OCI-LY1 (cell line): ENCODE measurements around the gene NME9.

Experiments used
- H2AFZ ChIP-seq: fragments of 200-600 bp; sonication (generic), shearing (Covaris generic); 2 replicates; pipeline ENCODE4 v1.6.0; 2014; ENCODE audit warnings: antibody characterized with exemption, mild to moderate bottlenecking, low read length
- H3F3A ChIP-seq: fragments of 200-600 bp; sonication (generic), shearing (Covaris generic); 2 replicates; pipeline ENCODE4 v1.6.0; 2014; ENCODE audit warnings: mild to moderate bottlenecking, antibody characterized with exemption, low read length, moderate library complexity; ENCODE audit not compliant: insufficient read depth
- H3K27ac ChIP-seq: fragments of 200-600 bp; sonication (generic); 2 replicates; pipeline ENCODE4 v1.5.1; 2014; ENCODE audit warnings: low read length, mixed run types, mild to moderate bottlenecking, low read depth; ENCODE audit not compliant: poor library complexity, severe bottlenecking
- H3K27me3 ChIP-seq: fragments of 200-600 bp; sonication (generic); 2 replicates; pipeline ENCODE4 v1.6.0; 2014; ENCODE audit warnings: antibody characterized with exemption, mild to moderate bottlenecking, low read length, moderate library complexity; ENCODE audit not compliant: insufficient read depth
- H3K36me3 ChIP-seq: fragments of 200-600 bp; sonication (generic); 2 replicates; pipeline ENCODE4 v1.6.1; 2014; ENCODE audit warnings: mild to moderate bottlenecking, antibody characterized with exemption, low read length, moderate library complexity, mixed read lengths; ENCODE audit not compliant: insufficient read depth
- H3K4me1 ChIP-seq: fragments of 200-600 bp; sonication (generic); 2 replicates; pipeline ENCODE4 v1.5.1; 2014; ENCODE audit warnings: mild to moderate bottlenecking, low read length, moderate library complexity; ENCODE audit not compliant: insufficient read depth, severe bottlenecking
- H3K4me2 ChIP-seq: fragments of 200-600 bp; sonication (generic), shearing (Covaris generic); 2 replicates; pipeline ENCODE4 v1.6.1; 2014; ENCODE audit warnings: low read length
- H3K4me3 ChIP-seq: fragments of 200-600 bp; sonication (generic); 2 replicates; pipeline ENCODE4 v1.5.1; 2014; ENCODE audit warnings: low read length, low read depth, mild to moderate bottlenecking, mixed read lengths; ENCODE audit not compliant: poor library complexity, severe bottlenecking
- H3K79me2 ChIP-seq: fragments of 200-600 bp; shearing (Covaris generic); 2 replicates; pipeline ENCODE4 v1.6.1; 2016; ENCODE audit warnings: mixed run types, low read length, mixed read lengths; ENCODE audit not compliant: insufficient read depth
- H3K9ac ChIP-seq: fragments of 200-600 bp; sonication (generic), shearing (Covaris generic); 2 replicates; pipeline ENCODE4 v1.6.1; 2014; ENCODE audit warnings: mild to moderate bottlenecking, low read length, mixed read lengths
- H3K9me2 ChIP-seq: fragments of 200-600 bp; sonication (generic), shearing (Covaris generic); 2 replicates; pipeline ENCODE4 v1.6.1; 2014; ENCODE audit warnings: low read depth, mild to moderate bottlenecking, low read length, mixed read lengths
- H3K9me3 ChIP-seq: fragments of 200-600 bp; shearing (Covaris generic); 2 replicates; pipeline ENCODE4 v1.6.1; 2014; ENCODE audit warnings: low read length, mixed read lengths
- H4K20me1 ChIP-seq: fragments of 200-600 bp; sonication (generic), shearing (Covaris generic); 2 replicates; pipeline ENCODE4 v1.6.0; 2016; ENCODE audit warnings: mild to moderate bottlenecking, low read length; ENCODE audit not compliant: insufficient read depth
- EZH2 ChIP-seq: fragments of 200-600 bp; sonication (generic), shearing (Covaris generic); IDR thresholded peaks from 2 replicates; pipeline ENCODE4 v1.8.0; 2017; ENCODE audit warnings: borderline replicate concordance, mixed run types, mild to moderate bottlenecking, antibody characterized with exemption, low read length, moderate library complexity, mixed read lengths
- TF ChIP-seq, protein P1 (sequence below): fragments of 200-600 bp; sonication (generic), shearing (Covaris generic); IDR thresholded peaks from 2 replicates; pipeline ENCODE4 v1.5.1; 2017; ENCODE audit warnings: mild to moderate bottlenecking, antibody characterized with exemption, low read length, moderate library complexity, mixed read lengths

NME9 gene

DNA sequence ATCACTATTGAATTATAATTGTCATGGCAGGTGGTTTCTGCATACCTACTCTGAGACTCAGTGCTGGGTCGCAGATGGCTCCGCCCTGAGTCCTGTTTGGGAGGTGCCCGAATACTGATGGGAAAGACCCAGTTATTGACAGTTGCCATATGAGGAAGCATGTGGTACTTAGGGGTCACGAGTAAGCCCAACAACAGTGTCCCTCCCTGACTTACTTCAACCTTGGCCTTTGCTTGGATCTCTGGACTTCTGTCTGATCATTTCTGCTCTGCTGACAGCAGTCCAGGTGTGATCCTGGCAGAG, 35.6 kb upstream of the NME9 start:
- Histone ChIP-seq H3K9me2 (no peaks in the 10 kb centered on the region), H3K79me2 (no peaks in the 10 kb centered on the region)

DNA sequence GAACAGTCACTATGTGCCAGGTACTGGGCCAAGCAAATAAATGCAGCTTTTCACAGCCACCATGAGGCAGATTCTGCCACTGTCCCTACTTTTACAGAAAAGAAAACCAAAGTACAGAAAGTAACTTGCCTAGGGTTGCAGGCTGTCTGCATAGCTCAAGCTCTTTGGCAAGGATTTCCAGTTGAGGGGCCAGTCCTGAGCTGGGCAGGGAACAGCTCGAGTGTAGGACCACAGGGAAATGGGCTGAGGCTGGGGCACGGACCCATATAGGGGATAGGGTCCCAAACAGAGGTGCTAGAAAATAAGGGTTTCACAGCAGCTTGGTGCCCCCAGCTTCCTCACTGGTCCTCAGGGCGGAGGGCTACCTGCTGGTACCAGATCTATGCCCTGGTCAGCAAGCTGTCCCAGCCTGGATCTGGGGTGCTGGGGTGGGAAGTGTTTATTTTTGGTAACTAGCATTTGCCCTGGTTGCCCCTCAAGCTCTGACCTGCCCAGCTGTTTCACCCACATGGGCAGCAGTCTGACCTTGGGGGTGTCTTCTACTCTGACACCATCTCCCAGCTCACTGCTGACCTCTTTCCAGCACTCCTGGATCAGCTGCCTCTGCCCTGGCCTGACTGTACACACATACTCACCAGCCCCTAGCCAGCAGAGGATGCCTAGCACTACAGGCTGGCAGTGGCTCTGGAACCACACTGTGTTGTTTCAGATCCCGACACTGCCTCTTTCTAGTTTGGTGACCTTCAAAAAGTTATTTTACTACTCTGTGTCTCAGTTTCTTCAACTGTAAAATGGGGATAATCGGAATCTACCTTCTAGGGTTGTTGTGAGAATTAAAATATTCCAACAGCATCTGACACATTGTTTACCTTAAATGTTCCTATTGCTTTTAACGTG, 35.0 kb upstream of the NME9 start:
- H3K9me2 ChIP-seq = no peaks in the 10 kb centered on the region
- no peak for TF ChIP-seq EZH2
- TF ChIP-seq, protein P1, sequence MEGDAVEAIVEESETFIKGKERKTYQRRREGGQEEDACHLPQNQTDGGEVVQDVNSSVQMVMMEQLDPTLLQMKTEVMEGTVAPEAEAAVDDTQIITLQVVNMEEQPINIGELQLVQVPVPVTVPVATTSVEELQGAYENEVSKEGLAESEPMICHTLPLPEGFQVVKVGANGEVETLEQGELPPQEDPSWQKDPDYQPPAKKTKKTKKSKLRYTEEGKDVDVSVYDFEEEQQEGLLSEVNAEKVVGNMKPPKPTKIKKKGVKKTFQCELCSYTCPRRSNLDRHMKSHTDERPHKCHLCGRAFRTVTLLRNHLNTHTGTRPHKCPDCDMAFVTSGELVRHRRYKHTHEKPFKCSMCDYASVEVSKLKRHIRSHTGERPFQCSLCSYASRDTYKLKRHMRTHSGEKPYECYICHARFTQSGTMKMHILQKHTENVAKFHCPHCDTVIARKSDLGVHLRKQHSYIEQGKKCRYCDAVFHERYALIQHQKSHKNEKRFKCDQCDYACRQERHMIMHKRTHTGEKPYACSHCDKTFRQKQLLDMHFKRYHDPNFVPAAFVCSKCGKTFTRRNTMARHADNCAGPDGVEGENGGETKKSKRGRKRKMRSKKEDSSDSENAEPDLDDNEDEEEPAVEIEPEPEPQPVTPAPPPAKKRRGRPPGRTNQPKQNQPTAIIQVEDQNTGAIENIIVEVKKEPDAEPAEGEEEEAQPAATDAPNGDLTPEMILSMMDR = no peak
- no peak overlapping the region for H3K4me2 ChIP-seq
- H3K4me3 ChIP-seq = no peak overlapping the region
- no peak overlapping the region for H3K27ac ChIP-seq
- no peaks in the 10 kb centered on the region for H4K20me1 ChIP-seq
- H3K79me2 ChIP-seq = no peaks in the 10 kb centered on the region
- peaks cover 4% of the 10 kb centered on the region; the same call in 1 of the 2 replicates for H3K27me3 ChIP-seq
- peaks cover 3% of the 10 kb centered on the region for H3K4me1 ChIP-seq
- no peak overlapping the region for H3K9ac ChIP-seq
- H3F3A ChIP-seq = no peaks in the 10 kb centered on the region
- H2AFZ ChIP-seq = no peak overlapping the region
- no peaks in the 10 kb centered on the region for H3K36me3 ChIP-seq
- no peaks in the 10 kb centered on the region for H3K9me3 ChIP-seq

More for the DNA sequence above, 35.6 kb upstream of the NME9 start:
- Histone ChIP-seq H3F3A (no peaks in the 10 kb centered on the region), H3K4me2 (no peak overlapping the region), H3K9me3 (no peaks in the 10 kb centered on the region), H2AFZ (no peak overlapping the region), H3K4me3 (no peak overlapping the region), H4K20me1 (no peaks in the 10 kb centered on the region), H3K9ac (no peak overlapping the region), H3K4me1 (peaks cover 3% of the 10 kb centered on the region), H3K27me3 (peaks cover 4% of the 10 kb centered on the region; the same call in 1 of the 2 replicates), H3K36me3 (no peaks in the 10 kb centered on the region), H3K27ac (no peak overlapping the region)
- TF ChIP-seq, protein P1 = no peak
- TF ChIP-seq EZH2 = no peak

DNA sequence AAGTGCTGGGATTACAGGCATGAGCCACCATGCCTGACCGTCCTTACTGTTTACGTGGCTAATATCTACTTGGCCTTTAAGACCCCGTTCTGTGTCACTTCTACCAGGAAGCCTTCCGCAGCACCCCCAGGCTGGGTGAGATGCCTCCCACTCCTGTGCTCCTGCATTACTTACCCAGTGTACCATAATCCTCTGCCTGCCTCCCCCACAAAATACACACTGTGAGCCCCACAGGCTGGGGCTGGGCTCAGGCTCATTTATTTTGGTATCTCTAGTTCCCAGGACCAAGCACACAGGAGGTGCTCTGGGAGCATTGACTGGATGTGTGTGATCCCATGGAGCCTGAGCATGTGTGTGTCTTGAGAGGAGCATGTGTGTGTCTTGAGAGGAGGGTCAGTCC, 33.7 kb upstream of the NME9 start:
- H3K4me3 ChIP-seq = no peak overlapping the region
- no peak overlapping the region for H2AFZ ChIP-seq
- TF ChIP-seq, protein P1 = no peak
- no peak for TF ChIP-seq EZH2
- peaks cover 3% of the 10 kb centered on the region for H3K4me1 ChIP-seq
- H3K9ac ChIP-seq = no peak overlapping the region
- H3K9me3 ChIP-seq = no peaks in the 10 kb centered on the region
- no peaks in the 10 kb centered on the region for H3K79me2 ChIP-seq
- H3K27ac ChIP-seq = no peak overlapping the region
- H3F3A ChIP-seq = no peaks in the 10 kb centered on the region
- no peak overlapping the region for H3K4me2 ChIP-seq
- no peaks in the 10 kb centered on the region for H4K20me1 ChIP-seq
- H3K9me2 ChIP-seq = no peaks in the 10 kb centered on the region
- H3K36me3 ChIP-seq = no peaks in the 10 kb centered on the region
- H3K27me3 ChIP-seq = 0 out of 2 replicates have a peak, but pooled peaks cover 4% of the 10 kb centered on the region
